Uterus (tissue), 4 donors: ENCODE measurements around the gene KLF7. TPM values are rescaled to one million over a fixed set of nuclear protein-coding genes. Genes with fewer than 3 reads are reported as not detected.

ENCODE experiments used
- DNase-seq, 2 donors: peaks; one replicate each; pipeline ENCODE4 v3.0.0-alpha.2; 2019 to 2020
- H3K27ac ChIP-seq, 2 donors: fragments of 200-600 bp; sonication (generic); 1 replicate in 1 of 2; 2 replicates in 1 of 2; pipeline ENCODE4 v1.5.1; 2016 to 2018
- H3K27me3 ChIP-seq, 2 donors: fragments of 200-600 bp; sonication (generic); one replicate each; pipeline ENCODE4 v1.5.1; 2018 to 2019; ENCODE audit warnings: control low read depth in 1 of 2
- H3K36me3 ChIP-seq, 2 donors: fragments of 200-600 bp; sonication (generic); one replicate each; pipeline ENCODE4 v1.5.1; 2019; ENCODE audit warnings: control low read depth in 1 of 2
- H3K4me1 ChIP-seq, 2 donors: fragments of 200-600 bp; sonication (generic); one replicate each; pipeline ENCODE4 v1.5.1; 2018 to 2019; ENCODE audit warnings: control low read depth in 1 of 2
- H3K4me3 ChIP-seq, 2 donors: fragments of 200-600 bp; sonication (generic); 1 replicate in 1 of 2; 2 replicates in 1 of 2; pipeline ENCODE4 v1.5.1; 2018 to 2019; ENCODE audit warnings: mild to moderate bottlenecking in 1 of 2
- H3K9me3 ChIP-seq, 2 donors: fragments of 200-600 bp; sonication (generic); one replicate each; pipeline ENCODE4 v1.5.1; 2019; ENCODE audit warnings: control low read depth in 1 of 2
- POLR2A ChIP-seq, 2 donors: fragments of 450-650 bp; IDR thresholded peaks; one replicate each; pipeline ENCODE4 v1.6.1; 2016; ENCODE audit warnings: antibody characterized with exemption in 2 of 2, mild to moderate bottlenecking in 1 of 2, moderate library complexity in 1 of 2
- intact Hi-C: fragments of 100-400 bp; cut with DNase I; formaldehyde crosslinking; loops from one replicate; pipeline ENCODE4 v1.15.1; 2023; ENCODE audit warnings: low total_unique reads
- total RNA-seq, 4 donors: library from RNA; depleted of rRNA in 3 of 4; stranded (reverse); fragments of >200 nt in 3 of 4; gene quantifications; one replicate each; pipeline versions ENCODE4 v1.1.0 to v1.2.4, GENCODE V29; 2014 to 2023
- TF ChIP-seq, protein P1 (sequence below), 4 experiments: fragments of 200-600 bp in 2 of 4; fragments of 450-650 bp in 2 of 4; sonication (generic) in 2 of 4; IDR thresholded peaks; one replicate each; pipeline ENCODE4 v1.5.1; 2016 to 2019; ENCODE audit warnings: antibody characterized with exemption in 4 of 4, mild to moderate bottlenecking in 2 of 4, moderate library complexity in 1 of 4
- donor health status: DM: yes; HTN: yes; CAD: no.

Gene KLF7
- total RNA-seq, 4 donors from 2014 or later, result 20.9 to 96.0 (median 39.4) TPM

GRCh38 chr2:207205173-207205957, 39.6 kb upstream of the KLF7 start:
- Histone ChIP-seq H3K4me3 (no peak overlapping the region), H3K9me3 (no peaks in the 10 kb centered on the region), H3K36me3 (no peaks in the 10 kb centered on the region), H3K4me1 (no peaks in the 10 kb centered on the region), H3K27me3 (no peaks in the 10 kb centered on the region), H3K27ac (no peak overlapping the region)
- intact Hi-C loops, result no loop called here
- DNase-seq, result no peak
- TF ChIP-seq POLR2A (IDR thresholded peaks at IDR 0.05), result no peak
- TF ChIP-seq, protein P1, sequence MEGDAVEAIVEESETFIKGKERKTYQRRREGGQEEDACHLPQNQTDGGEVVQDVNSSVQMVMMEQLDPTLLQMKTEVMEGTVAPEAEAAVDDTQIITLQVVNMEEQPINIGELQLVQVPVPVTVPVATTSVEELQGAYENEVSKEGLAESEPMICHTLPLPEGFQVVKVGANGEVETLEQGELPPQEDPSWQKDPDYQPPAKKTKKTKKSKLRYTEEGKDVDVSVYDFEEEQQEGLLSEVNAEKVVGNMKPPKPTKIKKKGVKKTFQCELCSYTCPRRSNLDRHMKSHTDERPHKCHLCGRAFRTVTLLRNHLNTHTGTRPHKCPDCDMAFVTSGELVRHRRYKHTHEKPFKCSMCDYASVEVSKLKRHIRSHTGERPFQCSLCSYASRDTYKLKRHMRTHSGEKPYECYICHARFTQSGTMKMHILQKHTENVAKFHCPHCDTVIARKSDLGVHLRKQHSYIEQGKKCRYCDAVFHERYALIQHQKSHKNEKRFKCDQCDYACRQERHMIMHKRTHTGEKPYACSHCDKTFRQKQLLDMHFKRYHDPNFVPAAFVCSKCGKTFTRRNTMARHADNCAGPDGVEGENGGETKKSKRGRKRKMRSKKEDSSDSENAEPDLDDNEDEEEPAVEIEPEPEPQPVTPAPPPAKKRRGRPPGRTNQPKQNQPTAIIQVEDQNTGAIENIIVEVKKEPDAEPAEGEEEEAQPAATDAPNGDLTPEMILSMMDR (IDR thresholded peaks at IDR 0.05), result no peak

DNA sequence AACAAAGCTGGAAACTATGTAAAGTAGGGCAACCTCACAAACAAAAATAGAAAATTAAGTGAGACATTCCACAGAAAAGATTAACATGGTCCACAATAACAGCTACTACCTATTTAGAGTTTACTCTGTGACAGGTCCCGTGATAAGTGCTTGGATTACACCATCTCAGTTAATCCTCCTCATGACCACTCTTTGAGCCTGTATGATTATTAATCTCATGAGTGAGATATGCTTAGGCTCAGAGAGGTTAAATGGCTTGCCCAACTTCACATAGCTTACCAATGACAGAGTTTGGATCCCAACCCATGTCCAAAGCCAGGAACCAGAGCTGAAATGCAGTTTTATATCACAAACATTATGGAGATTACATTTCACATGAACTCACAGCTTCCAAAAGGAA, 37.3 kb upstream of the KLF7 start:
- intact Hi-C loops, result no loop called here
- TF ChIP-seq POLR2A (IDR thresholded peaks at IDR 0.05), result no peak
- TF ChIP-seq, protein P1 (IDR thresholded peaks at IDR 0.05), result no peak
- no peak overlapping the region for H3K4me3 ChIP-seq

GRCh38 chr2:207202645-207203044, 36.9 kb upstream of the KLF7 start:
- no peaks in the 10 kb centered on the region for H3K4me1 ChIP-seq
- TF ChIP-seq, protein P1 (IDR thresholded peaks at IDR 0.05), result no peak
- no peak for TF ChIP-seq POLR2A (IDR thresholded peaks at IDR 0.05)
- H3K9me3 ChIP-seq, result no peaks in the 10 kb centered on the region
- no peaks in the 10 kb centered on the region for H3K36me3 ChIP-seq
- H3K27ac ChIP-seq, result no peak overlapping the region
- no peak for DNase-seq
- no peak overlapping the region for H3K4me3 ChIP-seq
- H3K27me3 ChIP-seq, result no peaks in the 10 kb centered on the region
- intact Hi-C loops, result no loop called here

More for the DNA sequence above, 37.3 kb upstream of the KLF7 start:
- no peaks in the 10 kb centered on the region for H3K4me1 ChIP-seq
- H3K27me3 ChIP-seq, result no peaks in the 10 kb centered on the region
- no peak overlapping the region for H3K27ac ChIP-seq
- H3K9me3 ChIP-seq, result no peaks in the 10 kb centered on the region
- H3K36me3 ChIP-seq, result no peaks in the 10 kb centered on the region
- no peak for DNase-seq

DNA sequence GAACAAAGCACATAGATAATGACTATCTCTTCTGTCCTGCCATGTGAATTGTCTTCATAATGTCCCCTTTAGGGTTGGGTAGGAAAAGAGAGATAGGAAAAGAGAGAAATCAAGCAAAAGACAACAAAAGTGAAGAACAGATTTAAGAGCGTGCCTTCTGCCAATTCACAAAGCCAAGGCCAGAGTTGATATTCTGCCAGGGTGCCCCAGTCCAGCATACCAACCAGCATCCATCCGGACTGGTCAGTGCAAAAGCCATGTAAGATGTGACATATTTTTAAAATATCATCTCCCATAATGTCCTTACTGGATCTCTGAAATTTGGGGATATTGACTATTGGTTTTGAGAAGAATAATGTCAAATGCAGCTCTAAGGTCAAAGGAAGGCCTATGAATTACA, 35.7 kb upstream of the KLF7 start:
- no peak for TF ChIP-seq POLR2A (IDR thresholded peaks at IDR 0.05)
- TF ChIP-seq, protein P1 (IDR thresholded peaks at IDR 0.05), result no peak
- Histone ChIP-seq H3K4me3 (no peak overlapping the region), H3K27ac (no peak overlapping the region), H3K9me3 (no peaks in the 10 kb centered on the region), H3K36me3 (no peaks in the 10 kb centered on the region), H3K4me1 (no peaks in the 10 kb centered on the region), H3K27me3 (no peaks in the 10 kb centered on the region)
- DNase-seq, result no peak
- intact Hi-C loops, result no loop called here

GRCh38 chr2:207200136-207200535, 34.4 kb upstream of the KLF7 start:
- Histone ChIP-seq H3K27me3 (no peaks in the 10 kb centered on the region), H3K4me3 (no peak overlapping the region), H3K4me1 (no peaks in the 10 kb centered on the region), H3K27ac (no peak overlapping the region), H3K36me3 (no peaks in the 10 kb centered on the region), H3K9me3 (no peaks in the 10 kb centered on the region)
- no peak for DNase-seq
- intact Hi-C loops, result no loop called here
- TF ChIP-seq, protein P1 (IDR thresholded peaks at IDR 0.05), result no peak
- no peak for TF ChIP-seq POLR2A (IDR thresholded peaks at IDR 0.05)
